PC-3 (cell line): ENCODE measurements around the gene FNIP1.

Source experiments
- EZH2 ChIP-seq: fragments of 300-600 bp; sonication (generic); IDR thresholded peaks from one replicate; pipeline ENCODE4 v1.6.1; 2017; ENCODE audit warnings: antibody characterized with exemption, mild to moderate bottlenecking, low read length; ENCODE audit not compliant: unreplicated experiment
- TF ChIP-seq, protein P1 (sequence below): fragments of 300-600 bp; sonication (generic); conservative IDR thresholded peaks from 2 replicates; pipeline ENCODE4 v1.5.1; 2017; ENCODE audit warnings: antibody characterized with exemption, low read depth, mild to moderate bottlenecking, low read length

GRCh38 chr5:131719564-131719963, 77.3 kb downstream of the FNIP1 start:
- TF ChIP-seq, protein P1, sequence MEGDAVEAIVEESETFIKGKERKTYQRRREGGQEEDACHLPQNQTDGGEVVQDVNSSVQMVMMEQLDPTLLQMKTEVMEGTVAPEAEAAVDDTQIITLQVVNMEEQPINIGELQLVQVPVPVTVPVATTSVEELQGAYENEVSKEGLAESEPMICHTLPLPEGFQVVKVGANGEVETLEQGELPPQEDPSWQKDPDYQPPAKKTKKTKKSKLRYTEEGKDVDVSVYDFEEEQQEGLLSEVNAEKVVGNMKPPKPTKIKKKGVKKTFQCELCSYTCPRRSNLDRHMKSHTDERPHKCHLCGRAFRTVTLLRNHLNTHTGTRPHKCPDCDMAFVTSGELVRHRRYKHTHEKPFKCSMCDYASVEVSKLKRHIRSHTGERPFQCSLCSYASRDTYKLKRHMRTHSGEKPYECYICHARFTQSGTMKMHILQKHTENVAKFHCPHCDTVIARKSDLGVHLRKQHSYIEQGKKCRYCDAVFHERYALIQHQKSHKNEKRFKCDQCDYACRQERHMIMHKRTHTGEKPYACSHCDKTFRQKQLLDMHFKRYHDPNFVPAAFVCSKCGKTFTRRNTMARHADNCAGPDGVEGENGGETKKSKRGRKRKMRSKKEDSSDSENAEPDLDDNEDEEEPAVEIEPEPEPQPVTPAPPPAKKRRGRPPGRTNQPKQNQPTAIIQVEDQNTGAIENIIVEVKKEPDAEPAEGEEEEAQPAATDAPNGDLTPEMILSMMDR: no peak
- TF ChIP-seq EZH2: no peak
